ENCODE data around the gene HRH2.

Gene HRH2

DNA sequence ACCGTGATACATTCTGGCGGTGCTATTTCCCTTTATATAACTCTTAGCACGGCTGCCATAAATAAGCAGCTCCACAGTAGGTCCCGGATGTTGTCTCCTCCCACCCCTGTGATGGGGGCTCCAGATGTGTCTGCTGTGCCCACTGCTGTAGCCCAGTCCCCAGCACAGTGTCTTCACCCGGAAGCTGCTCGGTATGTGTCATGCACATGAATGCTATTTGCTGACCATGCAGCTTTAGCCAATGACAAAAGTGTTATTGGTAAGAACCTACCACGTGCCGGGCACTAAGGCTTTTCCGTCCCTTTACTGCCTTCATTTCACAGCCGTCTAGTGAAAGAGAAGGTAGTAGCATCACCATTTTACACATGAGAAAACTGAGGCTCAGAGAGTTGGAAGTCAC is 20.2 kb downstream of the HRH2 start:
- no peak for DNase-seq

DNA sequence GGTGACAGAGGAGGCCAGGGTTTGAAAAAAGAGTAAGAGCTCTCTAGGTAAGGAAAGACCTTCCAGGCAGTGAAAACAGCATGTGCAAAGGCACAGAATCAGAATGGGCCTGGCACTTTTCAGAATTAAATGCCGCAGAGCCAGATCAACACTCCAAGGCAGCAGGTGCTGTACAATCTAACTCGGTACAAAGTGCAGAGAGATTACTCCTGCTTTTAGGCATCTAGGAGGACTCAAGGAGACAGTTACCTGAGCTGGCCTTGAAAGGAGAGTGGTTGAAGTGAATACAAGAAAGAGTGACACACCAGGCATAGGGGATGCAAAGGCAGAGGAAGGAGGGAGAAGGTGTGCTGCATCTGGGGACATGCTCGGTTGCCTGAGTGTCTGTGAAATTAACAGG is 21.5 kb downstream of the HRH2 start:
- no peak for DNase-seq

DNA sequence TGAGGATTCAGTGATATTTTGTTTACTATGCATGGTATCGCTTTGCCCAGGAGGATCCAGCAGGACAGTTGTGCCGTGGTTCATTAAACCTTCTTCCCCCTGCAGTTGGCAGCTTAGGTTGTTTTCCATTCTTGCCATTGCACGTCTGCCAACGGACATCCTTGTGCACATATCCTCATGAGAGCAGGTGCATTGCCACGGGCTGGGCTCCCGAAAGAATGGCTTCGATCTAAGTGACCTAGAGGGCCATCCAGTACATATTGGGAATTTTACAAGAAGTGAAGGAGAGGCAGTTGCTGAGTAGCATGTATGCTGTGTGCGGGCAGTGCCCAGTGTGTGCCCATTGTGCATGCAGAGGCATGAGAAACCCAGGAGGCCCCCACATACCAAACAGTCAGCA is 22.1 kb downstream of the HRH2 start:
- DNase-seq = no peak

DNA sequence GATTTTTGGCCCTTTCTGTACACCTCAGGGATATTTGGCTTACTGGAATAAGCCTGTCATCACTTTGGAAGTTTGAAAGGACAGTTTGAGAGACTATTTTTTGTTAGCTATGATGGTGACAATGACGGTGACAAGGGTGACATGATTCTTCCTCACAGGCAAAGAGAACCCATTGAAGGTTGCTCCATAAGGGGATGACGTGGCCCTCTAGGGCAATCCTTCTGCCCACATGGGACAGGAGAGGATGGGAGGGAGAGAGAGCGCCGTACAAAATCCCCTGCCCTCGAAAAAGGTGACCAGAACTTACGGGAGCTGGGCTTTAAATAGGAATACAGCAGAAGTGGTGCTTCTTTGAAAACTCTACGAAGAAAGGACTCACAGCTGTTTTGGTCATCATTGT is 22.6 kb downstream of the HRH2 start:
- DNase-seq = no peak

DNA sequence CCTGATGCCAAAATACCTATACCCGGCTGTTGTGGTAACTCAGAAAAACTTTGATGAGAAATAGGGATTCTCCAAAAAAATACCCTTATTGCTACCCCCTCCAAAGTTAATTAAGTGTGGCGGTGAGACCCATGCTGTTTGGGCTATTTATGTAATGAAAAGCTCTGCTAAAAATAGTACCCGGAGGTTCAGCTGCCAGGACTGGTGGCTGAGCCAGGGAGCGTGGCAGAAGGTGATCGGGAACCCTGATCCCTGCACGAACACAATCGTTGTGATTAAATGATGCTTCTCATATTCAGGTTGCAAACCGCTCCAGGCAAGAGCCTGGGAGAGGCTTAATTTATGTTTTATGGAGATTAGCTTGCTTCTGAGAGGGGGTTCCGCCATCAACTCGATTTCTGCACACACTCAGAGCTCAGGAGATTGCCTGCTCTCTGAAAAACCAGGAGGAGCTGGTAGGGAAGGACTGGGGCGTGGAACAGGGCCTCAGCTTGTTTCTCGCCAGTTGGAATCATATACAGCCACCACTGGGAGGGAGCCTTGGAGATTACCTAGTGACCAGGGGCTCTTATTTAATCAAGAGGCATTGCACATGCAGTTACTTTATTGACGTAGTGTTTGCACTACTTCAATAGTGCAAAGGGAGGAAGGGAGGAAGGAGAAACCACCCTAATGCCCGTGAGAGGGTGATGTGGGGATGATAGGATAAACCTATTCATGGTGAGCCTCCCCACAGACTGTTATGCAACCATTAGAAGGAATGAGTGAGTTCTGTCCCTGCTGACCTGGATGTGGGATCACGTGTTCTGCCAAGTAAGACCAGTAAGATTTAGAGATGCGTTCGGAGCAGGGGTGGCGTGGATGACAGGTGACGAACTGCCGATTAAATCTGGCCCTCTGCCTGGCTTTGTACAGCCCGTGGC is 23.4 kb downstream of the HRH2 start:
- no peak for DNase-seq

GRCh38 chr5:175681968-175682340 is 24.1 kb downstream of the HRH2 start:
- no peak for DNase-seq

DNA sequence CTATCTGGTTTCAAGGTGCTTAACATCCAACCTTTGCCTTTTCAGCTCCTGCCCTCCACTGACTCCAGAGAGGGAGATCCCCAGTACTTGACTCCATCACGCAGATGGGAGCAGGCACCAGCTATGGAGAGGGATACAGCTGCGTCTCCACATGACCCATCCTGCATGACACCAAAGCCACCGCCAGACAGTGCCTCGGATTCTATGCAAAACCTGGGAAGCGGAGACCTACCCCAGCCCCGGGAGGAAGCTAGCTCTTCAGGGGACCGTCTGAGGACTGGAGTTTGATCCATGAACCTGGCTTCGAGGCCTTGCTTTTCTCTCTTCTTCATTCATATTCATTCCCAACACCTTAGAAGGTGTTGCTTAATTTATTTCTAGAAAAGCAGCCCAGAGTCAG is 24.8 kb downstream of the HRH2 start:
- DNase-seq = no peak

GRCh38 chr5:175683231-175683630 is 25.4 kb downstream of the HRH2 start:
- DNase-seq = no peak

- no peak for DNase-seq
Observed at GRCh38 chr5:175683921-175684320, 26.1 kb downstream of the HRH2 start.

GRCh38 chr5:175684931-175685330 is 27.1 kb downstream of the HRH2 start:
- DNase-seq = no peak

GRCh38 chr5:175685701-175686350 is 28.0 kb downstream of the HRH2 start:
- no peak for DNase-seq

DNA sequence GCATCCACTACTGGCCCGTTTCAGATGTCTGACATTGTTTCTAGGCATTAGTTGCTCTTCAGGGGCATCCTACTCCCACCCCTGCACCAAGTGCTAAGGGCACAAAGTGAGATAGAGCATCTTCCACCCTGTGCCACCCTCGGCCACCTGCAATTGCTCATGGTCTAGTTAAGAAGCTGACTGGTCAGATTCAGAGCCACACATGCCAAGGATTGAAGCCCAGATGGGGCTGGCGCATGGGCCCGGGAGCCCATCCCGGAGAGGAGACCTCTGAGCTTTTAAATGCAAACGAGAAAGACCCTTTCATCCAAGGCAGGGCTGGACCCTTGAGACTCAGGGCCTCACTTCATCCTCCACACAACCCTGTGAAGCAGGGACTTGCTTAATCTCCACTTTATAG is 28.5 kb downstream of the HRH2 start:
- no peak for DNase-seq

DNA sequence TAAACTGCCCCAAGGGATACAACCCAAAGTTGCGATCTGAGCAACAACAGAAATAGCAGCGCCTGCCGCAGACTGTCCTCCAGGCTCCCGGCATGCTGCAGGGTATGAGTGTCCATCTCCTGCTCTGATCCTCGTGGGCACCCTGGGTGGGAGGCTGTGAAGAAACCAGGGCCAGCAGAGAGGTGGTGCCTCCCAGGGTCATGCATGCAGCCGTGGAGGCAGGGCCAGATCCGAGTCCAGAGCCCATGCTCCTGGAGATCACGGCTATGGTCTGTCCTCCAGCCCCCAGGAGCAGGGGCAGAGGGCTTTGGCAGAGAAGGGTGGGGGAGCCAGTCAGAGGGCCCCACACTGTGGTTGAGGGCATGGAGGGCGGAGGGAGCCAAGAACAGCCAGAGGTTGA is 29.0 kb downstream of the HRH2 start:
- no peak for DNase-seq

- no peak for DNase-seq
Observed at GRCh38 chr5:175687231-175687701, 29.4 kb downstream of the HRH2 start.

- no peak for DNase-seq
Observed at GRCh38 chr5:175688352-175689146, 30.7 kb downstream of the HRH2 start.

DNA sequence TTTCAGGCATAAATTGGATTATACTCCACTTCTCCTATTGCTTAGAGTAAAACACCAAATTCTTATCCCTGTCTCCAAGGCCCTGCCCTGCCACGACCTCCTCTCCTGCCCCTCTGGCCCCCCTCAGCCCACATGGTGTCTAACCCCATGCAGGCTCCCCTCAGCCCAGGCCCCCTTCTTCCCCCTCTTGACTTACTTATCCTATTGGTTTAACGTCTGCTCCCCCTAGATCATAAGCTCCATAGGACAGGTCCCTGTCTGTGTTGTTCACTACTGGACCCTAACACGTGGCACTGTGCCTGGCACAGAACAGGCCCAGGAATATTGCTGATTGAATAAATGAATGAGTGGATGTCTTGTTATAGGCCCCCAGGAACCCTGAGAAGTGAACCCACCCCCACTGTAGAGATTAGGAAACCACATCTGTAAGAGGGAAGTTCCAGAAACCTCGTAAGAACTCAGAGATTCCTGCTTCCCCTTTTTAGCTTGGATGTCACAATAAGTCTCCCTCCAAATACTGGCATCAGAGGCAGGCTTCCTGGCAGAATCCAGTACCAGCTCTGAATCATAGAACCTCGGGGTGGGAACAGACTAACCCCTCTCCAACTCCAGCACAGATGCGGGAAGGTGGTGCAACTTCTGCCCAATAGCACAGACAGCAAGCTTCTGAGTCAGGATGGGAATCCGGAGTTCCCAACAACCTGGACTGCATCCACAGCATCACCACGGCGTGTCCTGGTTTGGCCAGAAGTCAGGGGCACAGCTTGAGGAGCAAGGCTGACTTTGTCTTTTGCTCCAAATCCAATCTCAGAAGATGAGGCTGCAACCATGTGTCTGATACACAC is 31.5 kb downstream of the HRH2 start:
- no peak for DNase-seq

GRCh38 chr5:175690025-175690424 is 32.2 kb downstream of the HRH2 start:
- DNase-seq = no peak

- no peak for DNase-seq
Observed at GRCh38 chr5:175690586-175690985, 32.7 kb downstream of the HRH2 start.

GRCh38 chr5:175691761-175692160 is 33.9 kb downstream of the HRH2 start:
- no peak for DNase-seq

- no peak for DNase-seq
Observed at GRCh38 chr5:175692235-175692995, 34.5 kb downstream of the HRH2 start.

DNA sequence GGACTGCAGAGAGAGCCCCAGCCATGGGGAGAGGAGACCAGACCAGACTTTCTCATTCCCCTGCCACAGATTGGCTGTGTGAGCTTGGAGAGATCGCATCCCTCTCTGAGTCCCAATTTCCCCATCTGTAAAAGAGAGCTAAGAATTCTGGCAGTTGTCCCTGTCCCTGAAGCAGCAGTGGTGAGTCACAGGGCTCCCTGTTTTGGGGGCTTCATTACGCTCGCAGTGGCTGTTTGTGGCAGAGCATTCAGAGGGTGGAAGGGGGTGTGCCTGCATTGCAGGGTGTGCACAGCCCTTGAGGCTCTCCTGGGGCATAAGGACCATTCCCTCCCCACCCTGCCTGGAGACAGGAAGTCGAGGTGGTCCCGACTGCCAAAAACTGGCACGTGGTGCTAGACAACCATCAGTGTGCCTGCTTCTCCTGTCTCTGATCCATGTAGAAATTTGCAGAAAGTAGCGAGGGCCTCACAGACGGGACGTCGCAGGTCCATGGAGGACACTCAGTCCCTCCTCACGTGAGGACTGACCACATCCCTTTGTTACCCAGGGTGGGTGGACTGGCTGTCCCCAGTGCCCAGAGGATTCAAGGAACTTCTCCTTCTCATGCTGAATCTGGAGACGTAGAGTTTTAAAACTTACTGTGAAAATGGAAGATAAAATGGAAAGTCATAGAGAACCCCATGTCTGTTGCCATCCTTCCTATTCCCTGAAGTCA is 35.3 kb downstream of the HRH2 start:
- DNase-seq = no peak
